Epithelial cell of proximal tubule (primary cell): Measurements from ENCODE around the gene SPOCK3. TPM values are rescaled to one million over a fixed set of nuclear protein-coding genes. Genes with fewer than 3 reads are reported as not detected.

Experiments used
- DNase-seq: peaks from one replicate; pipeline ENCODE4 v3.0.0-alpha.2; 2011; ENCODE audit warnings: low read depth
- H3K4me3 ChIP-seq: 2 replicates; pipeline ENCODE4 v1.5.1; 2011; ENCODE audit warnings: low read depth, mild to moderate bottlenecking, low read length
- total RNA-seq: library from RNA; depleted of rRNA; stranded (reverse); fragments of >200 nt; gene quantifications from 2 replicates; pipeline ENCODE4 v1.2.3, GENCODE V29; 2015
- TF ChIP-seq, protein P1 (sequence below): conservative IDR thresholded peaks from 2 replicates; pipeline ENCODE4 v1.5.1; 2012; ENCODE audit warnings: low read depth, mild to moderate bottlenecking, low read length

SPOCK3 gene
- total RNA-seq, 1 donor from 2014 or later, result 0.06 TPM

- no peak for DNase-seq
- TF ChIP-seq, protein P1, sequence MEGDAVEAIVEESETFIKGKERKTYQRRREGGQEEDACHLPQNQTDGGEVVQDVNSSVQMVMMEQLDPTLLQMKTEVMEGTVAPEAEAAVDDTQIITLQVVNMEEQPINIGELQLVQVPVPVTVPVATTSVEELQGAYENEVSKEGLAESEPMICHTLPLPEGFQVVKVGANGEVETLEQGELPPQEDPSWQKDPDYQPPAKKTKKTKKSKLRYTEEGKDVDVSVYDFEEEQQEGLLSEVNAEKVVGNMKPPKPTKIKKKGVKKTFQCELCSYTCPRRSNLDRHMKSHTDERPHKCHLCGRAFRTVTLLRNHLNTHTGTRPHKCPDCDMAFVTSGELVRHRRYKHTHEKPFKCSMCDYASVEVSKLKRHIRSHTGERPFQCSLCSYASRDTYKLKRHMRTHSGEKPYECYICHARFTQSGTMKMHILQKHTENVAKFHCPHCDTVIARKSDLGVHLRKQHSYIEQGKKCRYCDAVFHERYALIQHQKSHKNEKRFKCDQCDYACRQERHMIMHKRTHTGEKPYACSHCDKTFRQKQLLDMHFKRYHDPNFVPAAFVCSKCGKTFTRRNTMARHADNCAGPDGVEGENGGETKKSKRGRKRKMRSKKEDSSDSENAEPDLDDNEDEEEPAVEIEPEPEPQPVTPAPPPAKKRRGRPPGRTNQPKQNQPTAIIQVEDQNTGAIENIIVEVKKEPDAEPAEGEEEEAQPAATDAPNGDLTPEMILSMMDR, result no peak
- no peak overlapping the region for H3K4me3 ChIP-seq
These were observed 3.9 kb upstream of the SPOCK3 start for GRCh38 chr4:167238226-167238625.

- no peak for DNase-seq
- peak overlapping the region; percentile 53 for H3K4me3 ChIP-seq
- TF ChIP-seq, protein P1, result no peak
These were observed 494 bp downstream of the SPOCK3 start for GRCh38 chr4:167233685-167234315.

- TF ChIP-seq, protein P1, result no peak
- no peak for DNase-seq
- no peak overlapping the region for H3K4me3 ChIP-seq
These were observed 1.2 kb downstream of the SPOCK3 start for GRCh38 chr4:167232805-167233684.

GRCh38 chr4:167230744-167231143 is 3.5 kb downstream of the SPOCK3 start:
- TF ChIP-seq, protein P1, result no peak
- no peak for DNase-seq
- no peak overlapping the region for H3K4me3 ChIP-seq

DNA sequence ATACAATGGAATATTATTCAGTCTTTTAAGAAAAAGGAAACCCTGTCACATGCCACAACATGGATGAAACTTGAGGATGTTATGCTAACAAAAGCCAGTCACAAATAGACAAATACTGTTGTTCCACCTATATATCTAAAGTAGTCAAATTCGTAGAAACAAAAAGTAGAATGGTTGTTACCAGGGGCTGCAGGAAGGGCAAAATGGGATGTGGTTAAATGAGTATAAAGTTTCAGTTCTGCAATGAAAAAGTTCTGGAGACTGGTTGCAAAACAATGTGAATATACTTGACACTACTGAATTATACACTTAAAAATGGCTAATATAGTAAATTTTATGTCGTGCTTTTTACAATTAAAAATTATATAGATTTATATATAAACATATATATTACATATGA is 12.2 kb downstream of the SPOCK3 start:
- TF ChIP-seq, protein P1, result no peak
- DNase-seq, result no peak
- H3K4me3 ChIP-seq, result no peak overlapping the region

DNA sequence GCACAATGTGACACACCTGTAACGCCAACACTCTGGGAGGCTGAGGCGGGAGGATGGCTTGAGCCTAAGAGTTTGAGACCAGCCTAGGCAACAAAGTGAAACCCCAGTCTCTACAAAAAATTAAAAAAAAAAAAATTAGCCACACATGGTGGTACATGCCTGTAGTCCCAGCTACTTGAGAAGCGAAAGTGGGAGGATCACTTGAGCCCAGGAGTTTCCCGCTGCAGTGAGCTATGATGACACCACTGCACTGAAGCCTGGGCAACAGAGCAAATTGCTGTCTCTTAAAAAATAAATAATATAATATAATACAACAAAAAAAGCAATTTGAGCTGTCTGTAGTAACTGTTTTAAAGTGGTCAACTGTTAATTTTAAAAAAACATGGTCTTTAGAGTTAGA is 13.2 kb downstream of the SPOCK3 start:
- DNase-seq, result no peak
- TF ChIP-seq, protein P1, result no peak

More for the DNA sequence above, 13.2 kb downstream of the SPOCK3 start:
- no peak overlapping the region for H3K4me3 ChIP-seq
